ENCODE measurements around the gene HSPA12B. TPM values are rescaled to one million over a fixed set of nuclear protein-coding genes. Genes with fewer than 3 reads are reported as not detected.

HSPA12B gene
- polyA plus RNA-seq, 1 donor: 6.3 TPM

DNA sequence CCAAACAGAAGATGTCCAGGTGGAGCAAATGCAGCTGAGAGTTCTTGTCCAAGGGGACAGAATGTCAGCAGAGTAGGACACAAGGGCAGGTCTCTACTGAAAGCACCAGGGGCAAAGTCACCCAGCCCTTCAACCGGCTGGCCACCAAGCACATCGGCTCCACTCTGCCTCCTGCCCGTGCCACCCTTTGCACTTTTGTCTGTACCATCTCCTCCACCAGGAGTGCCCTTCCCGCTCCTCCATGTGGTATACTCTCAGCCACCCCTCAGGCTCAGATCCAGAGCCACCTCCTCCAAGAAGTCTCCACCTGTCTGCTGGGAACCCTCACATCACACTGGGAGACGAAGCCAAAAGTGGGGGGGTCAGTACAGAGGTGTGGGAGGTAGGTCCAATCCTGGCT is 4.1 kb upstream of the HSPA12B start:
- no peak overlapping the region for H3K4me3 ChIP-seq (ENCODE audit: low read length)
- H3K36me3 ChIP-seq (ENCODE audit: control insufficient read depth, insufficient read depth, low read length): no peaks in the 10 kb centered on the region
- no peak overlapping the region for H3K27ac ChIP-seq (ENCODE audit: low read length)
- peaks cover 36% of the 10 kb centered on the region for H3K27me3 ChIP-seq (ENCODE audit: control insufficient read depth, insufficient read depth, low read length)
- DNase-seq: no peak
- H3K9me3 ChIP-seq (ENCODE audit: control insufficient read depth, low read depth, low read length): no peaks in the 10 kb centered on the region
- WGBS (ENCODE audit: insufficient coverage, low lambda C conversion rate): no CpG with 5 or more reads among the region's 5 CpGs
- no peaks in the 10 kb centered on the region for H3K4me1 ChIP-seq (ENCODE audit: control insufficient read depth, insufficient read depth, low read length)

- Histone ChIP-seq H3K27me3 (ENCODE audit: control insufficient read depth, insufficient read depth, low read length) (peaks cover 38% of the 10 kb centered on the region), H3K4me1 (ENCODE audit: control insufficient read depth, insufficient read depth, low read length) (no peaks in the 10 kb centered on the region), H3K36me3 (ENCODE audit: control insufficient read depth, insufficient read depth, low read length) (no peaks in the 10 kb centered on the region), H3K27ac (ENCODE audit: low read length) (no peak overlapping the region), H3K4me3 (ENCODE audit: low read length) (no peak overlapping the region), H3K9me3 (ENCODE audit: control insufficient read depth, low read depth, low read length) (no peaks in the 10 kb centered on the region)
- no peak for DNase-seq
- WGBS (ENCODE audit: insufficient coverage, low lambda C conversion rate): no CpG with 5 or more reads among the region's 3 CpGs
Observed at GRCh38 chr20:3728876-3729275, 3.6 kb upstream of the HSPA12B start.

DNA sequence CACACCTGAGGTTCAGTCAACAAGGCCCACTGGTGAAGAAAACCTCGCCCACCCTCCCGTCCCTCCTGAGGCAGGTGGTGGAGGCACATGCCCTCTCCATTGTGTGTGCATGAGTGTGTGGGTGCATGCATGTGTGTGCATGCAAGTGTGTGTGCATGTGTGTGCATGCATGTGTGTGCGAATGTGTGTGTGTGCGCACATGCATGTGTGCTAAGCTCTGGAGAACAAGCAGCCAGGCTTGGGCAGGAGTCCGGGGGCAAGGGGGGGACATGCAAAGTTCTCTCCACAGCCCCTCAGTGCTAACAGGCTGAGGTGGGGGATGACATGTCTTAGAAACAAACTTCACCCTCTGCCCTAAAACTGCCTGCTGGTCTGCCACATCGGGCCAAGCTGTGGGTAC is 3.1 kb upstream of the HSPA12B start:
- WGBS (ENCODE audit: insufficient coverage, low lambda C conversion rate): no CpG with 5 or more reads among the region's 6 CpGs
- no peak overlapping the region for H3K27ac ChIP-seq (ENCODE audit: low read length)
- no peaks in the 10 kb centered on the region for H3K9me3 ChIP-seq (ENCODE audit: control insufficient read depth, low read depth, low read length)
- DNase-seq: no peak
- H3K4me3 ChIP-seq (ENCODE audit: low read length): no peak overlapping the region
- H3K36me3 ChIP-seq (ENCODE audit: control insufficient read depth, insufficient read depth, low read length): no peaks in the 10 kb centered on the region
- peaks cover 38% of the 10 kb centered on the region for H3K27me3 ChIP-seq (ENCODE audit: control insufficient read depth, insufficient read depth, low read length)
- no peaks in the 10 kb centered on the region for H3K4me1 ChIP-seq (ENCODE audit: control insufficient read depth, insufficient read depth, low read length)

DNA sequence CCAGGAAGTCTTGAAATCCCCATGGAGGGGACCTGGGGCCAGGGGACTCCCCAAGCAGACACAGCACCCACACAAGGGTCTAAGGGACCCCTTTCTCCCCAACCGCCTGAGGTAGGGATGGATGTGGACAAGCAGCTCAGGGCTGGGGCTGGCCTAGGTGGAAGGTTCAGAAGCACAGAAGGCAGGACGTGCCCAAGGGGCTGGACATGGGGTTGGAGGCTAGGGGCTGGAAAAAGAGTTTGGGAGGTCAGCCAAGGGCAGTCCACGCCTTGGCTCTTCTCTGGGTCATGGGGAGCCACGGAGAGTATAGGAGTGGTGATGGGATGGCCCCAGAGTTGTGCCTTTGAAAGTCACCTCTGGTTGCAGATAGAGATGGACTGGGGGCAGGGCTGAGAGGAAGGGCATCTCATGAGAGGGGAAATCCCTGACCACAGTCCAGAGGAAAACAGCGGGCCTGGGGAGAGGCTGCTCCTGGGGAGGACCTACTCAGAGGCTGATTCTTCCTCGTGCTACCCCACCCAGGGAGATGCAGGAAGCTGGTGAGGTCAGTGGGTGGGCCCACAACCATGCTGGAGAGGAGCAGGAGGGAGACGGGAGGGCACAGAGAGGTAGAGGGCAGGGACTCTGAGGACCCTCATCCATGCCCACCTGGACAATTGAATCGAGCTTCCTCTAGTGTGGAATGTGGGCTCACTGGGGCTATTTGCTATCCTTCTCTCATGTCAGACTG is 2.5 kb upstream of the HSPA12B start:
- Histone ChIP-seq H3K9me3 (ENCODE audit: control insufficient read depth, low read depth, low read length) (no peaks in the 10 kb centered on the region), H3K27ac (ENCODE audit: low read length) (no peak overlapping the region), H3K36me3 (ENCODE audit: control insufficient read depth, insufficient read depth, low read length) (no peaks in the 10 kb centered on the region), H3K27me3 (ENCODE audit: control insufficient read depth, insufficient read depth, low read length) (peaks cover 38% of the 10 kb centered on the region), H3K4me3 (ENCODE audit: low read length) (no peak overlapping the region), H3K4me1 (ENCODE audit: control insufficient read depth, insufficient read depth, low read length) (no peaks in the 10 kb centered on the region)
- no CpG with 5 or more reads among the region's 8 CpGs for WGBS (ENCODE audit: insufficient coverage, low lambda C conversion rate)
- DNase-seq: no peak

GRCh38 chr20:3730803-3731672 is 1.4 kb upstream of the HSPA12B start:
- no CpG with 5 or more reads among the region's 12 CpGs for WGBS (ENCODE audit: insufficient coverage, low lambda C conversion rate)
- no peak overlapping the region for H3K4me3 ChIP-seq (ENCODE audit: low read length)
- DNase-seq: no peak
- H3K9me3 ChIP-seq (ENCODE audit: control insufficient read depth, low read depth, low read length): no peaks in the 10 kb centered on the region
- peaks cover 38% of the 10 kb centered on the region for H3K27me3 ChIP-seq (ENCODE audit: control insufficient read depth, insufficient read depth, low read length)
- no peak overlapping the region for H3K27ac ChIP-seq (ENCODE audit: low read length)
- H3K36me3 ChIP-seq (ENCODE audit: control insufficient read depth, insufficient read depth, low read length): no peaks in the 10 kb centered on the region
- no peaks in the 10 kb centered on the region for H3K4me1 ChIP-seq (ENCODE audit: control insufficient read depth, insufficient read depth, low read length)

GRCh38 chr20:3731944-3732326 is 550 bp upstream of the HSPA12B start:
- Histone ChIP-seq H3K4me3 (ENCODE audit: low read length) (no peak overlapping the region), H3K27me3 (ENCODE audit: control insufficient read depth, insufficient read depth, low read length) (peaks cover 38% of the 10 kb centered on the region), H3K36me3 (ENCODE audit: control insufficient read depth, insufficient read depth, low read length) (peaks cover 2% of the 10 kb centered on the region), H3K27ac (ENCODE audit: low read length) (no peak overlapping the region), H3K9me3 (ENCODE audit: control insufficient read depth, low read depth, low read length) (no peaks in the 10 kb centered on the region), H3K4me1 (ENCODE audit: control insufficient read depth, insufficient read depth, low read length) (no peaks in the 10 kb centered on the region)
- WGBS (ENCODE audit: insufficient coverage, low lambda C conversion rate): no CpG with 5 or more reads among the region's 16 CpGs
- no peak for DNase-seq

GRCh38 chr20:3733119-3733995 is 872 bp downstream of the HSPA12B start:
- Histone ChIP-seq H3K36me3 (ENCODE audit: control insufficient read depth, insufficient read depth, low read length) (peaks cover 2% of the 10 kb centered on the region), H3K4me1 (ENCODE audit: control insufficient read depth, insufficient read depth, low read length) (no peaks in the 10 kb centered on the region), H3K27me3 (ENCODE audit: control insufficient read depth, insufficient read depth, low read length) (peaks cover 28% of the 10 kb centered on the region), H3K27ac (ENCODE audit: low read length) (no peak overlapping the region), H3K9me3 (ENCODE audit: control insufficient read depth, low read depth, low read length) (no peaks in the 10 kb centered on the region), H3K4me3 (ENCODE audit: low read length) (peak overlapping the region; percentile 38)
- no peak for DNase-seq
- WGBS (ENCODE audit: insufficient coverage, low lambda C conversion rate): no CpG with 5 or more reads among the region's 20 CpGs

DNA sequence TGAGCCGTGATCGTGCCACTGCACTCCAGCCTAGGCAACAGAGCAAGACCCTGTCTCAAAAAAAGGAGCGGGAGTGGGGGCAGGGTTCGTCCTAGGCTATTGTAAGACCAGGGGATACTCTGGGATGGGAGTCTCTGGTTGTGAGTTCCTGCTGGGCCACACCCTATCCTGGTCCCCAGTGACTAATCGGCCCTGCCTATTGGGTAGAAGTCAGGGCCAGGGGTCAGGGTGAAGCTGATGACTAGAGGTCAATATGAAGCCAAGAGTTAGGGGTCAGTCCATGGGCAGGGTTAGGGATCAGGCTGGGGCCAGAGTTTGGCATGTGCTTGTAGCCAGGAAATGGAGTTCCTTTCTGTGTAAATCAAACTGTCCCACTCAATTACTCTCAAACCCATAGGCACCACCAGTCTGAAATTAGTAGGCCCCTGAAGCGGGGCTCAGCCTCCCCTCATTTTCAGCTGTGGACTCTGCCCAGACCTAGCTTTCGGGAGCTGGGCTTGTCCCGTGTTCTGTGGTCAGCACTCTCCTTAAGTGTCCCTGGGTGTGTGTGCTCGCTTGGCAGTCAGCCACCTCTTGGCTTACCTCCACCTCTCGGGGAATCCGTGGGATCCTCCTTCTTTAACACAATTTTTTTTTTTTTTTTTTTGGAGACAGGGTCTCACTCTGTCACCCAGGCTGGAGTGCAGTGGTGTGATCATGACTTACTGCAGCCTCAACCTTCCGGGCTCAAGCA is 1.8 kb downstream of the HSPA12B start:
- peak overlapping the region; percentile 38 for H3K4me3 ChIP-seq (ENCODE audit: low read length)
- no peak for DNase-seq
- H3K27ac ChIP-seq (ENCODE audit: low read length): no peak overlapping the region

DNA sequence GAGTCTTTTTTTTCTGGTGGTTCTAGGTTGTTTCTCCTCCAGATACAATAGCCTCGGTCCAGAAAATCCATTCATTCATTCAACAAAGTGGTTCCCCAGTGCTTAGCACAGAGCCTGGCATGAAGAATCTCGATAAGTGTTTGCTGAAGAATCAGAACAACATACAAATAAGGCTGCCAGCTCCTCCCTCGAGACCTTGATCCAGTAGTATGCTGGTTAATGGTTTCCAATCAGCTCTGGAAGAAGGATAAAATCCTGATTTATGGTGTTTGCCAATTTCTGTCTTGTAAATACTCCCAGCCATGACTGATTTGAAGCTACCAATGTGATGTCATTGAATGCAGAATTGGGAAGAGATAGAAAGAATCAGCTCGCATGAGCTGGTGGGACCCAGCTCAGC is 3.3 kb downstream of the HSPA12B start:
- no peaks in the 10 kb centered on the region for H3K4me1 ChIP-seq (ENCODE audit: control insufficient read depth, insufficient read depth, low read length)
- peaks cover 2% of the 10 kb centered on the region for H3K36me3 ChIP-seq (ENCODE audit: control insufficient read depth, insufficient read depth, low read length)
- WGBS (ENCODE audit: insufficient coverage, low lambda C conversion rate): no CpG with 5 or more reads among the region's 4 CpGs
- no peak for DNase-seq
- H3K9me3 ChIP-seq (ENCODE audit: control insufficient read depth, low read depth, low read length): no peaks in the 10 kb centered on the region
- H3K27ac ChIP-seq (ENCODE audit: low read length): no peak overlapping the region
- no peak overlapping the region for H3K4me3 ChIP-seq (ENCODE audit: low read length)
- H3K27me3 ChIP-seq (ENCODE audit: control insufficient read depth, insufficient read depth, low read length): peaks cover 24% of the 10 kb centered on the region

More for the DNA sequence above, 1.8 kb downstream of the HSPA12B start:
- Histone ChIP-seq H3K9me3 (ENCODE audit: control insufficient read depth, low read depth, low read length) (no peaks in the 10 kb centered on the region), H3K36me3 (ENCODE audit: control insufficient read depth, insufficient read depth, low read length) (peaks cover 2% of the 10 kb centered on the region), H3K27me3 (ENCODE audit: control insufficient read depth, insufficient read depth, low read length) (peaks cover 25% of the 10 kb centered on the region), H3K4me1 (ENCODE audit: control insufficient read depth, insufficient read depth, low read length) (no peaks in the 10 kb centered on the region)
- 47% methylated on average over 3 of the region's 12 CpGs for WGBS (ENCODE audit: insufficient coverage, low lambda C conversion rate)
